DMS 273 (cell line): ENCODE results near the gene UBE2F.

Source experiments
- DNase-seq: peaks from one replicate; lab custom pipeline; 2025; ENCODE audit not compliant: unreplicated experiment; lab: John Stamatoyannopoulos, UW

UBE2F gene, protein sequence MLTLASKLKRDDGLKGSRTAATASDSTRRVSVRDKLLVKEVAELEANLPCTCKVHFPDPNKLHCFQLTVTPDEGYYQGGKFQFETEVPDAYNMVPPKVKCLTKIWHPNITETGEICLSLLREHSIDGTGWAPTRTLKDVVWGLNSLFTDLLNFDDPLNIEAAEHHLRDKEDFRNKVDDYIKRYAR

DNA sequence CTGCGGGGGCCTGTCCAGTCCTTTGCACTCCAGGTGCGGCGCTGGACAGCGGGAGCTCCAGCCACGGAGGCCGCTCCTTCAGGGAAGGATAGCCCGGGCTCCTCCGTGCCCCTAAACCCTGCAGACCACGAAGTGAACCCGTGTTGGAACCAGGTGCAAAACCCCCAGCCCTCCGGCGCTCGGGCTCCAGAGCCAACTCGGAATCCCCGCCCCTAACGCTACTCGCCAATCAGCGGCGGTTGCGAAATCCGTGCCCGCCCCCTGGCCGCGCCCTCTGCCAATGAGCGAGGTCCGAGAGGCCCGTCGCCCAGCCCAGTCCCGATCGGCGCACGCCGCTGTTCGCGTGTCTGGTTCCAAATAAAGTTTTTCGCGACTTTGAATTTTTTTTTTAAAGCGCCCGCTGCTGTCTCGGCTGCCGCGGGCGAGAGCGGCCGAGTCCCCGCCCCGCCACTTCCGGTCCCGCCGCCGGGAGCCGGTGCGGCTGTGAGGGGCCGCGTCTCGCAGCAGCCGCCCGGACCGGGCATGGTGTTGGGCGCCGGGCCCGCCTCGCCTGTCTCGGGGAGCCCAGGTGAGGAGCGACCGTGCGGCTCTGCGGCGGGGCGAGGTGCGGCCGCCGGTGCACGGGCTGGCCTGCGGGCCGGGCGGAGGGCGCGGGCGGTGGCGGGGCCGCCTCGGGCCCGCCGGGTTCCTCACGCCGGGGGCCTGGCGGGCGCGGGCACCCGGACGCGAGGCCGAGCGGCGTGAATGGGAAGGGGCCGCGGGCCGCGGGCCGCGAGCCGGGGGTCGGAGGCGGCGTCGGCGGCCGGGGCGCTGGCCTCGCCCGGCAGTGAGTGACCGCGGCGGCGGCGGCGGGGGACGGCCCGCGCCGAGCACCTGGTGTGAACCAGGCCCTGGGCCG lies at the start of gene UBE2F:
Gene UBE2F (plus strand): TSS at position 450 of the 898 bp plus-strand sequence. CDS start 6,094 bp downstream, outside the sequence.
- peak; percentile 99 for DNase-seq

- no peak for DNase-seq
Observed at GRCh38 chr2:237917696-237918374, 49.0 kb upstream of the UBE2F start.

DNA sequence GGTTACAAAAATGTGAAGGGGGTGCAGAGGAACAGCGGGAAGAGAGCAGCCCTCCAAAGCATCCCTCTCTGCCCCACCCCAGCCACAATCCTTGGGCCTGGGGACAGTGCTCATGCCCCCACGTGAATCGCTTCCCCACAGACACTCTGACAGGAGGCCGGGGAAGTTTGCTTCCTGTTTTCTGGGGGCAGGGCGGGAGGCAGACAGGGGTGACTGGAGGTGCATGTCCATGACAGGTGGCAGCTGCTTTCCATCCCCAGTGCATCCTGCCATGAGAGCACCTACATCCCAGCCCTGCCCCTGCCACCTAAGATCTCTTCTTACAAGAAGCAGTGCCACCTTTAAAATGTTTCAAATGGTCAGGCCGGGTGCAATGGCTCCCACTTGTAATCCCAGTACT lies 47.2 kb upstream of the UBE2F start:
- no peak for DNase-seq

DNA sequence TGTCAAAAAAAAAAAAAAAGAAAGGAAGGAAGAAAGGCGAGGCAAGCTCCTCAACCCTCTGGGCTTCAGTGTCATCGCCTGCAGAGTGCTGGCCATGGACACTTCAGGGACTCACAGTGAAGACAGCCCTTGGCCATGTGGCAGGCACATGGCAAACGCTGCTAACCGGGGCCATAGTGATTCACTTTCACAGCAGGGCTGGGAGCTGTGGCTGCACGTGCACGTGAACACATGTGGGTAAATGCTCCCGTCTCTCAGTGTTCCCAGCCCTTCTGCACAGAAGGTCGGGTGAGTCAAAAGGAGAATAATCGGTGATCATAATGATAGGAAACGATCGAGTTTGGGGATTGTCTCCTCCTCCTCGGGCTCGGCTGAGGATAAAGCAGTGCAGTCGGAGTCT lies 46.1 kb upstream of the UBE2F start:
- DNase-seq, result no peak

DNA sequence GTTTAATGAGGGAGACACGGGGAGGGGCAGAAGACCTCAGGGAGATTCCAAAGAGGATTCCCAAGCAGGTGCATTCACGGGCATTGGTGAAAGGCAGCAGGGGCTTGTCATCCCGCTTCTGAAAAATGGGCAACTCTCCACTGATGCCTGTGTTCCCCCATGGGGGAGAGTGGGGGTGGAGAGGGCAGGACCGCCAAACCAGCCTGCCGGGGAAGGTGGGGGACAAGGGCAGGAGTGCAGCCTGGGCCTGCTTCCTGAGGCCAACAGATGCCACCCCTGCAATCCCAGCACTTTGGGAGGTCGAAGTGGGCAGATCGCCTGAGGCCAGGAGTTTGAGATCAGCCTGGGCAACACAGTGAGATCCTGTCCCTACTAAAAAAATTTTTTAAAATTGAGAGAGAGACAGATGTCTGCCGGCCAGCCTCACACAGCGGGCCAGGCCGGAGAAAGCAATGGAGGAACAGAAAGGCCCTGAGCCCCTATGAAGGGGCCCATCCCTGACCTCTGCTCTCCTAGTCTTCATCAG lies 44.8 kb upstream of the UBE2F start:
- no peak for DNase-seq

GRCh38 chr2:237922641-237923361 lies 44.0 kb upstream of the UBE2F start:
- DNase-seq, result peak; percentile 47

GRCh38 chr2:237923481-237924163 lies 43.2 kb upstream of the UBE2F start:
- peak; percentile 41 for DNase-seq

DNA sequence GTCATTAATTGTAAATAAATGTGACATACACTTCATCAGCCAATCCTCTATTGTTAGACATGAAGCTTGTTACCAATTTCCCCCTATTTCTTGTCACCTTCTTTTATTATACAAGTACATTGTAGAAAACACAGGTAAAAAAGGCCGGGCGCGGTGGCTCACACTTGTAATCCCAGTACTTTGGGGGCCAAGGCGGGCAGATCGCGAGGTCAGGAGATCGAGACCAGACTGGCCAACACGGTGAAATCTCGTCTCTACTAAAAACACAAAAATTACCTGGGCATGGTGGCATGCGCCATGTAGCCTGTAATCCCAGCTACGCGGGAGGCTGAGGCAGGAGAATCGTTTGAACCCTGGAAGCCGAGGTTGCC lies 42.7 kb upstream of the UBE2F start:
- no peak for DNase-seq

DNA sequence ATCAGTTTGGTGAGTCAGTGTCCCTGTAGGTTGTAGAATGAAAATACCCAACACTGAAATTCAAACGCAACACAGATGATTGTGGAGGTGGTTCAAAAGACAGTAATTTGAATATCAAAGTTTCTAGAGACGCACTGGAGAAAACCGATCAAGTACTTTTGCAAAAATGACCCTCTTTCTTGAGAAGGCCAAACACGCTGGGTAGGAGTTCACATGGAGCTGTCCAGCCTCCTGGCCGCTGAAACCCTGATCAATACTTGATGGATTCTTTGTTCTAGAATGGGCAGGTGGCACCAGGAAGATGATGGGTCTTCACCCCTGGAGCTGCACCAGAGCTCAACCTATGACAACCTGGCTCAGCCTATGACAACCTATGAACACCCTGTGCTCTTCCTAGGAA lies 39.7 kb upstream of the UBE2F start:
- DNase-seq, result no peak

DNA sequence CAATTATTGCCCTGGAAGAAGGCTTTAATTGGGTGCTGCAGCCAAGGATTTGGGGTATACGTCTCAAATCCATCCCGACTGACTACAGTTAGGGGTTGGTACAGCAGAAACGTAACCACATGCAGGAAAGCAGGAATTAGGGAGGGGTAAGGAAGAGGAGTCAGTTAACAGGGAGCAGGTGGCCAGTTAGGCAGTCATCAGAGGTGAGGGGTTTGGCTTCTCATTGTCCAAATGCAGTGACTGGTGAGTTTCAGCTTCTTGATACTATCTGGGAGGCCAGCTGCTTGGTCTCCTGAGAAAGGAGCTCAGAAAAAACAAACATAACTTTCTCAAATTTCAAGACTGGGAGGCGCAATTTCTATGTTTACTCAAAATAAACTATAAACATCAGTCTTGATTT lies 38.8 kb upstream of the UBE2F start:
- no peak for DNase-seq

- DNase-seq, result no peak
Observed at GRCh38 chr2:237929979-237930378, 36.8 kb upstream of the UBE2F start.

DNA sequence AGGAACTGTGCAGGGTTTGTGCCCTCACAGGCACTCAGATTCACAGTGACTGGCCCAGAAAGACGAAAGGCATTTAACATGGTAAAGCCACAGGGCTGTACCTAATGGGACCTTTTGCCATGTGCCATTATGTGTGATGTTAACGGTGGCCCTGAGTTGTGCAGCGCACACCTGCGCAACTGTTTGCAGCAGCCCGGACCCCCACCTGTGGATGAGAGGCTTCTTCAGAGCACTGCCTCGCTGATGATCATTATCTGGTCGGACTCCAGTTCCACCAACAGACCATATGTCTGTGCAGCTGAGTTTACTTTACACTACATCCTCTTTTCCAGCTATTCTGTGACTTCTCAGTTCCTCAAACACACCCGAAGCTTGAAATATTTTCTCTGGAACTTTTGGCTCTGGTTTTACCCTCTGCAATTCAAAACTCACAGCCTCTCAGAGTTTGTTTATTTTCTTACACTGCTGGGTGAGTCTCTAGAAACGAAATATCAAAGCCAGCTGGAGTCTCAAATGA lies 35.6 kb upstream of the UBE2F start:
- DNase-seq, result peak; percentile 22

- DNase-seq, result no peak
Observed at GRCh38 chr2:237932731-237933131, 34.1 kb upstream of the UBE2F start.

DNA sequence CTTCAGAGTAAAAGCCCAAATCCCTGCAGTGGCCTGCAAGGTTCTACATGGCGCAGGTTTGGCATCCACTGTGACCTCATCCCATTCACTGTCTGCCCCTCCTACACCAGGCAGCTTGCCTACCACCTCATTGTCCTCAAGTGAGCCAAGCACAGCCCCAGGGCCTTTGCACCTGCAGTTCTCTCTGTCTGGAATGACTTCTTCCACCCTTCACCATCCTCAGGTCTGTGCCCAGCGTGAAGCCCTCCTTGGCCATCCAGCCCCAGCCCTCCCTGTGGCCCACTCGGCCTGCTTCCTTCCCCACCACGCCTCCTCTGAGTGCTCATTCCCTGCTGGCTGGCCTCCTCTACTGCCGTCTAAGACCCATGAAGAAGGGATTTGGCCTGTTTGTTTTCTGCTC lies 32.6 kb upstream of the UBE2F start:
- no peak for DNase-seq

- peak; percentile 14 for DNase-seq
Observed at GRCh38 chr2:237935740-237936452, 30.9 kb upstream of the UBE2F start.

- DNase-seq, result peak; percentile 55
Observed at GRCh38 chr2:237939251-237939650, 27.6 kb upstream of the UBE2F start.

DNA sequence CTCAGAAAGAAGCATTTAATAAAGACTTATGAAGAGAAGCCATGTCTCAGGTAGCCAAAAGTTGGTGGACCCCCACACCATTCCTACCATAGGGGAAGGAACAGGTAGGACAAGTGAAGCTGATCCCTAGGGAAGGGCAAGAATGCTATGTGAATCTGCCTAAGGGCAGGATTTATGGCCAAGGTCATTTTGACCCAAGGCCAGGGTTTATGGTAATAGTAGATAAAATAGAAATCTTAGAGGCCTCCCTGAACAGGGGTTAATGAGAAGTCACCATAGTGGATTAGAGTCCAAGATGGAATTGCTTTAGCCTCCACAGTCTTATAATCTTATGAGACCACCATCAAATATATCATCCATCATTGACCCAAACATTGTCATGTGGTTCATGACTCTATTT lies 26.0 kb upstream of the UBE2F start:
- DNase-seq, result no peak

GRCh38 chr2:237941239-237941638 lies 25.6 kb upstream of the UBE2F start:
- no peak for DNase-seq

DNA sequence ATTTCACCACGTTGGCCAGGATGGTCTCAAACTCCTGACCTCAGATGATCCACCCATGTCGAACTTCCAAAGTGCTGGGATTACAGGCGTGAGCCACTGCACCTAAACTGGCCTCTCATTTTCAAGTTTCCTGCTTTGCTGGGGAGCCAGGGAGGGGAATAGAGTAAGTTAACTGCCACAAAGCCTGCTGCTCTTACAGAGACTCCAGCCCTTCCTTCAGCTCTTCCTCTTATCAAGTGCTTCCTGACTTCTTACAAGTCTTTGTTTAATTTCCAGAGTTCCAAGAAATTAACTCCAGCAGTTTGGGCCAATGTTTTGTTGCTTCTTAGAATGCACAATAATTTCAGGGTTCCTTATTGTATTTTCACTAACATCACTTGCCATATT lies 24.3 kb upstream of the UBE2F start:
- DNase-seq, result no peak
